GM21360 (cell line): ENCODE measurements around the gene RNASE11.
"Not testable (repeated sequence)": the region's sequence is repeated elsewhere in the genome, so short reads cannot be mapped to it uniquely, and the experiment has no call there.

Source experiments
- ATAC-seq: cut with Tn5 transposase; IDR thresholded peaks from one replicate; pipeline ENCODE4 v1.9.1; 2021; ENCODE audit warnings: mild to moderate bottlenecking, moderate library complexity; ENCODE audit not compliant: unreplicated experiment

Gene RNASE11

DNA sequence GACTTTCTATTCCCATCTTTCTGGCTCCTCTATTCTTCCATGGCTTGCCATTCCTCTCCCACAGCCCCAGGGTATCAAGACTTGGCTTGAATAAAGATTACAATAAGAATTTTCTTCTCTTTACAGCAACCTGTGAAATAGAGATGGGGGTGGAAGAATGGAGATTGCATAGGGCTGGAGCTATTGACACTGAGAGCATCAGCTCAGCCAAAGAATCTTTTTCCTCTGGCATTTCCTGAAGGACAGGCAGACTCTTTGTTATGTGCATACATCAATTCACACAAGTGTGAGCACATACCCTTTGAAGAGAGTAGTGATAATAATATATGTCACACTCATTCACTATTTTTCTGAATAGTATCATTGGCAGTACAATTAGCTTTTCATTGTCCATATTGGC lies 4.7 kb downstream of the RNASE11 start:
- ATAC-seq: no peak

DNA sequence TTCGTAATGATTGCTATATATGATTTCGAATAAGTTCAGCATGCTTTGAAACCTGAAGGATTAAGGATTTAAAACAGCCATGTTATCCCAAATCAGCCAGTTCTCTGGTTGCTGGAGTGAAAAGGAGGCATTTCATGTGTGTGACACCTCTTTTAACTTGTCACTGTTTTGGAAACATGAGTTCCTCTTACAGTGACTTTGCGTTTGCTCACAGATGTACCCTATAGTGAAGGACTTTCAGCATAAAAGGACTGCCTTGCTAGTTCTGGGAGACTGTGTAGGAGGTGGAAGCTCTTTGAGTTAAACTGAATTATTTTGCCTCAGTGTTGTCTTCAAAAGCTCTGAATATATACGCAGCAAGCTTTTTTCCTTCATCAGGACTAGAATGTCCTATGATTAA lies 7.6 kb downstream of the RNASE11 start:
- no peak for ATAC-seq

DNA sequence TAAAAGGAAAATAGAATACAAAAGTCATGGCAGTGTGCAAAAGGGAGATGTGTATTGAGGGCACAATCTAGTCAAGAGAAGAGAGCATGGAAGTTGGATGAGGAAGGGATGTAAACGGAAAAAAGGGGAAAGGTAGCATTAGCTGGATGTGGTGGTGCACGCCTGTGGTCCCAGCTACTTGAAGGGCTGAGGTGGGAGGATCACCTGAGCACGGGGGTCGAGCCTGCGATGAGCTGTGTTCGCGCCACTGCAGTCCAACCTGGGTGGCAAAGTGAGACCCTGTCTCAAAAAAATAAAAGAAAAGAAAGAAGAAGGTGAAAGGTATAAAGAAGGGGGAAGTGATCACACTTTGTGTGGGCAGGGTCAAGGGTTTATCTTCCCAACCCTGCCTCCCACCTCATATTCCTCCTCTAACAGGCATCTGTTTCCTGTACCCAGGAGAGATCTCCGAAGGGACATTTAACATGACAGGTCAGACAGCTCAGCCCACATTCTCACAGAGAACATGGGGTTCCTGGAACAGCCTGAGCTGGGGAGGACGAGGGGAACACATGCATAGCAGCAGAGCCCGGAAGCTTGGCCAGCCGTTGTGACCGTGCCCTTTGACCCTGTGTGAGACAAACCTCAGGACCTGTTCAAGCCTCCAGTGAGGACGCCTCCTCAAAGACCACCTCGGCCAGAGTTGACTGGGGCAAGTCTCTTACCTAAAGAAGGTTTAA lies 8.9 kb downstream of the RNASE11 start:
- ATAC-seq: no peak

DNA sequence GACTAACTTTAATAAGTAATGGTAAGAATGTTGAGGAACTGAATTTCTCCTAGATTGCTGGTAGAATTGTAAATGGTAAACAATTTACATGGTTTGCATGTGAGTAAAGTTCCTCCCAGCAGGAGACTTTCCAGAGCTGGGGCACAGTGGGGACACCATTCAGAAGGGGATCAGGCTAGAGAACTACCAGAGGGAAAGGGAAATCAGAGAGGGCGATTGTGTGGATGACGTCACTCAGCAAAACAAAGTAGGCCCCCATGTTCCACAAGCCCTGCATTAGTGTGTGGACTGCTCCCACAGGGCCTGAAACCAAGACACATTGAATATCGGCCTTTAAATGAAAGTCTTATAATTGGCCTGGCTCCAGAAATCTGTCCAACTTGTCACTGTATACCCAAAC lies 9.5 kb downstream of the RNASE11 start:
- ATAC-seq: no peak

DNA sequence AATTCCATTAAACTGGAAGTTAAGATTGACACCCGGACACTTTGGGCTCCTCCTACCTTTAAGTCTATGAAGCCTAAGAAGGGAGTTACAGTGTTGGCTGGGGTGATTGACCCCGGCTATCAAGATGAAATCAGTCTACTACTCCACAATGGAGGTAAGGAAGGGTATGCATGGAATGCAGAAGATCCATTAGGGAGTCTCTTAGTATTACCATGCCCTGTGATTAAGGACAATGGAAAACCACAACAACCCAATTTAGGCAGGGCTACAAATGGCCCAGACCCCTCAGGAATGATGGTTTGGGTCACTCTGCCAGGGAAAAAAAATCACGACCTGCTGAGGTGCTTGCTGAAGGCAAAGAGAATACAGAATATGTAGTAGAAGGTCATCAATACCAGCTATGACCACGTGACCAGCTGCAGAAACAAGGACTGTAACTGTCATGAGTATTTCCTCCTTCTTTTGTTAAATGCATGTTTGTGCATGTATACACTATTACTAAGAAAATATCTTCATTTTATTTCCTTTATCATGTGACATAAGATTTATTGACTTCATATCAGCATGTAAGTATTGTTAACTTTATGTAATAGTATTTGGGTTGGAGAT lies 15.3 kb downstream of the RNASE11 start:
- not testable (repeated sequence) for ATAC-seq

DNA sequence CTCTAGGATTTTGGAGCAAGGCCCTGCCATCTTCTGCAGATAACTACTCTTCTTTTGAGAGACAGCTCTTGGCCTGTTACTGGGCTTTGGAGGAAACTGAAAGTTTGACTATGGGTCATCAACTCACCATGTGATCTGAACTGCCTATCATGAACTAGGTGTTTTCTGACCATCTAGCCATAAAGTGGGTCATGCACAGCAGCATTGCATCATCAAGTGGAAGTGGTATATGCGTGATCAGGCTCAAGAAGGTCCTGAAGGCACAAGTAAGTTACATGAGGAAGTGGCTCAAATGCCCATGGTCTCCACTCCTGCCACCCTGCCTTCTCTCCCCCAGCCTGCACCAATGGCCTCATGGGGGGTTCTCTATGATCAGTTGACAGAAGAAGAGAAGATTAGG lies 17.1 kb downstream of the RNASE11 start:
- not testable (repeated sequence) for ATAC-seq

DNA sequence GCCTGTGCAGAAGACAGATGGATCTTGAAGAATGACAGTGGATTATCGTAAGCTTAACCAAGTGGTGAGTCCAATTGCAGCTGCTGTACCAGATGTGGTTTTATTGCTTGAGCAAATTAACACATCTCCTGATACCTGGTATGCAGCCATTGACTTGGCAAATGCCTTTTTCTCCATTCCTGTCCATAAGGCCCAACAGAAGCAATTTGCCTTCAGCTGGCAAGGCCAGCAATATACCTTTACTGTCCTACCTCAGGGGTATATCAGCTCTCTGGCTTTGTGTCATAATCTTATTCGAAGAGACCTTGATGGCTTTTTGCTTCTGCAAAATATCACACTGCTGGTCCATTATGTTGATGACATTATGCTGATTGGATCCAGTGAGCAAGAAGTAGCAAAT lies 17.9 kb downstream of the RNASE11 start:
- not testable (repeated sequence) for ATAC-seq

DNA sequence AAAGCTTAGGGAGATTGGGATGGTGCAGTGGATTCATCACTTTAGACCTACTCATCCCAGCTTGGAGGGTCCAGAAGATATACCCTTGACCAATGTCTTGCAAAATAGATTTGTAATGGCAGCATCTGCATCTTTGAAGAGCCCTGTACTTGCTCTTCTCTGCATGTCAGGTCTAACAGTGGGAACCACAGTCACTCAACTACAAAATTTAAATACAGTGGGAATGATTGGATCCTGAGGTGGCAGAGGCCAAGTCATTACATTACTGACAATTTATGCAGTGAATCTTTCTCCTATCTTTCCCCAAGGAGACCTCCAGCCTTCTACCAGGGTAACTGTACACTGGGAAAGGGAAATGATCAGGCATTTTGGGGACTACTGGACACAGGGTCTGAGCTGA lies 18.7 kb downstream of the RNASE11 start:
- no peak for ATAC-seq

DNA sequence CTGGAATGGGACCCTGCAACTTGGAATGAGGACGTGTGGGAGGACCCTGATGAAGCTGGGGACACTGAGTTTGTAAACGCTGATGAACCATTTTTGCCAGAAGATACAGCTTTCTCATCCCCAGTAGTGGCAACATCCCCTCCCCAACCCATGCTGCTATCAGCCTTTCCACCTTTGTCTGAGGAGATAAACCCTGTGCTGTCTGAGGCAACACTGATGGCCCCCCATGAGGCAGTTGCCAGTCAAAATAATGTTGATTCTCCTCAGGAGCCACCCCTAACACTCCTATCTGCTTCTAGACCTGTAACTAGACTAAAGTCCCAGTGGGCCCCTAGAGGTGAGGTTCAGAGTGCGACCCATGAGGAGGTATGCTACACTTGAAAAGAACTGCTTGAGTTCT lies 19.4 kb downstream of the RNASE11 start:
- no peak for ATAC-seq

DNA sequence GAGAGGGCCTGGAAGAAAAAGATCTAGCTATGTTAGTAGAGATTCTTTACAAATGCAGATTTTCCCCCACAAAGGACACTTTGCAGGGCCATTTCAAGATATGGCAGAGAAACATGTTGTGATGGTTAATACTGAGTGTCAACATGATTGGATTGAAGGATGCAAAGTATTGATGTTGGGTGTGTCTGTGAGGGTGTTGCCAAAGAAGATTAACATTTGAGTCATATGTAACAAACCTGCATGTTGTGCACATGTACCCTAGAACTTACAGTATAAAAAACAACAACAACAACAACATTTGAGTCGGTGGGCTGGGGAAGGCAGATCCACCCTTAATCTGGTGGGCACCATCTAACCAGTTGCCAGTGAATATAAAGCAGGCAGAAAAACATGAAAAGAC lies 20.6 kb downstream of the RNASE11 start:
- not testable (repeated sequence) for ATAC-seq

DNA sequence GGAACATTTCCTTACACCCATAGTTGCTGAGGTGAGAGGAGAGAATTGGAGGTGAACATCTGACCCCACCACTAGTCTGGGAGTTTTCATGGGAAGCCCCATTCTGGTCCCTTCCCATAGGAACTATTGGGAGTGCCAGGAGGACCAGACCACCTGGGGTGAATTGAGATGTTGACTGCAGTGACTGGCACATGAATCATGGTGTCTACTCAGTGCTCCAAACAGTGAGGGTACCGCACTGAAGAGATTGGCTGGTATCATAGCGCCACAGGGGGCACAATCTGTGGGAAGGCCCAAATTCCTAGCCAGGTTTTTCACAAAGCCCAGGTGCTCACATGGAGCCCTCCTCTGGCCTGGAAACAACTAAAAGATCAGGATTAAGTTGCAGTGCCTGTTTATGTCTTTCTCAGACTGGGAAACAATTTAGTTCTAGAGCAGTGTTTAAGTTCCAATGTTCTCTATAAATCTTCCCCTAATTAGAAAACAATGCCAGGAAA lies 23.3 kb downstream of the RNASE11 start:
- no peak for ATAC-seq

DNA sequence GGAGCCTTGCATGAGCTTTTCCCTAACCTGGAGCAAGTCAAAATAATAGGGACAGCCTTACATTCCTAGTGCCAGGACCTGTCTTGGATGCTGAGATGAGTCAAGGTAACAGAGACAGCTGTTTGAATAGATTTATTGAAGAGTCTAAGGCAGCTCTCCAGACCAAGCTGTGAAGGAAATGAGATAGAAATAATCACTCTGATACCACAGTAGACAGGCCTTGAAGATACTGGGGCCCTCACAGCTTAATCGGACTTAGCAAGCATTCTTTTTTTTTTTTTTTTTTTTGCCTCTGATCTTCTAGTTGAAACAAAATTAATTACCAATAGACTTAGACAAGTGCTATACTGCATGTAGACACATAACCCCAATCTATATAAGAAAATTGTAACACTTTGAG lies 23.8 kb downstream of the RNASE11 start:
- ATAC-seq: no peak

DNA sequence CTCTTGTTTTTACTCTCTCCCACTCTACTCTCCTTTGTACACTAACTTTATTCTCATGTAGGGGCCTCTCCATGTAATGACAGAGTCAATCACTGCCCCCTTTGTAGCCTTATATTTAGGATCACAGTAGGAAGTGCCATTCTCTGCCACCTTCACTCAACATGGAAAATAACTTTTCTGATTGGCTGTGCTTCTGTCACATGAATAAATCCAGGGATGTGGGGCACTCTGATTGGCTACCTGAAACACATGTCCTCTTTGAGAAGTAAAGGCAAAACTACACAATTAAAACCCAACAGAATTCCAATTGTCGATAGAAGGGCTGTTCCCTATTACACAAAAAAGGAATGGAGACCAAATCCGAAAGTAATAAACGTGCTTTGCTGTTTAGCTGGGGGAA lies 26.8 kb downstream of the RNASE11 start, which contains the start of gene RNASE9:
TSS of gene RNASE9 (minus strand) at position 87 of the 400 bp plus-strand sequence.
- ATAC-seq: no peak

DNA sequence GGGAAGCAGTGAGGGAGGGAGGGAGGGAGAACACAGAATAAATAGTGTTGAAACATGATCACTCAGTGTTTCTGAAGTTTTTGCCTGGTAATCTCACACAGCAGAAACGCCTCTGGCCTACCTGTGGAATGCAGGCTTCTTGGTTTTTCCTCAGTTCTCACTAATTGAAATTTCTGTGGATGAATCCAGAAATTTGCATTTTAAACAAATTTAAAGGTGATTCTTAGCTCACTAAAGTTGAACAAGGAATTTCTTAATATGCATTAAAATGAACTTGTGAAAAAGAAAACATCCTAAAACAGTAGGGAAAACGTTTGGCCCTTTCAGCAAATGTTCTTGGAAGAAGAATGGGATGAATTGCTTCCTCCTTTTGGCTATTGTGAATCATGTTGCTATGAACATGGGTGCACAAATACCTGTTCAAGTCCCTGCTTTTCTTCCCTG lies 28.3 kb downstream of the RNASE11 start:
- no peak for ATAC-seq

DNA sequence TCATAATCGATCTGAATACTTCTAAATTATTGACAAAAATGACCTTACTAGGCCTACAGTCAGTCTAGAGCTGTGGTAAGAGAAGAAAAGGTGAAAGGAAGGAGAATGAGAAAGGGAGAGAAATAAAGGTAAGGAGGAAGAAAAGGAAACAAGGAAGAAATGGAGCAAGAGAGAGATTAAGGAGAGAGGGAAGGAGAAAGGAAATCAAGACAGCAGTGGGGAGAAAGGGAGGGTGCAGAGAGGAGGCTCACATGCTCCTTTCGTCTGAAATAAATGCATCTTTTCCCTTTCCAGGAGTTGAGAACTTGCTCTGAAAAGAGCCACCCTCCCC lies 30.6 kb downstream of the RNASE11 start:
- ATAC-seq: no peak

DNA sequence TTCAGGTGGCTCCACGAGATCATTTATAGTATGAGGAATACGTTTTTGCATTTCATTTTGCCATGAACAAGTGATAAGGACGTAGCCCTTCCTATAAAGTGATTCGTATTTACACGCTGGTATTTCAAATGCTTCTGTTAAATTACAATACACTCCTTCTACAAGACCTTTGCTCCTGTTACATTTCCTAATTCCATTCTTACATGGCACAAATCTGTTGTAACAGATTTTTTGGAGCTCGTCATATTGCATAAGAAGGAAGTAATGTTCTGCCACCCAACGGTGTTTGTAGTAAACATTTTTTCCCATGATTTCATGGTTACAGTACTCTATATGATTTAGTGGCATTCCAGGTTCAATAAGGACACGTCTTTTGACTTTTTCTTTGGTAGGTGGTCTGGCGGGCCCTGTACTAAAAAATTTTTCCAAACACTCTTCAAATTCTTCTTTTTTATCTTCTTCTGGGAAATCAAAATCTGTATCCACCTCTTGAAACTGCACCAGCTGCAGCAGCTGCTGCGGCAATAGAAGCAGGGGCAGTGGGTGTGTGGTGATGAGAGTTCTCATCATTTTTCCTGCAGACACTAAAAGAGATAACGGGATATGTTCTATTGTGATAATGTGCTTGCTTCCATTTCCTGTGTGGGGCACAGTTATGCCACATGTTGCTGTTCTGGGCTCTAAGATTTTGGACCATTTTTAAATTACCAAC lies 31.1 kb downstream of the RNASE11 start:
- no peak for ATAC-seq

DNA sequence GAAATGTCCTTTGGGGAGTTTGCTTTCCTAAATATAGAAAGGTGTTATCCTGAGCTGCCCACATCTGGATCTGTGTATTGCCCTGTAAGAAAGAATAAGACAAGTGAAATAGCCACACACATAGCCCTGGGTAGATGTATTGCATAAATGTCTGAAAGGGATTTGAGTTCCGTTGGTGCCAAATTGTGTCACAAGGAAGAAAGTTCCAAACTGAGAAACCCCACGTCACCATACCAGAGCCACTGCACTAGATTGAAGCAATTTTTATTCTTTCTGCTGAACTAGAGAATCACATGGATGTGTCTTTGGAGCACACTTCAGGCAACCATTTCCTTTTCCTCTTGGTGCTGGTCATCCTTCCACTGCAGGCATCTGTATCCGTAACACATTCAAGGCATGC lies 32.0 kb downstream of the RNASE11 start:
- no peak for ATAC-seq

DNA sequence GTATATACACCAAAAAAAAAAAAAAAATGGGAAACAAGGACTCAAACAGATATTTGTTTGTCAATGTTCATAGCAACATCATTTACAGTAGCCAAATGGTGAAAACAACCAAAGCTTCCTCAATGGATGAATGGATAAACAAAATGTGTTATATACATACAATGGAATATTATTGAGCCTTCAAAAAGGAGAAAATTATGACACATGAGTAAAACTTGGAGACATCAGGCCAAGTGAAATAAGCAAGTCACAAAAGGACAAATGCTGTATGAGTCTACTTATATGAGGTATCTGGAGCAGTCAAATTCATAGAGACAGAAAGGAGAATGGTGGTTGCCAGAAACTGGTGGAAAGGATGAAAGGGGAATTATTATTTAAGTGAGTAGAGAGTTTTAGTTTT lies 34.8 kb downstream of the RNASE11 start:
- no peak for ATAC-seq

DNA sequence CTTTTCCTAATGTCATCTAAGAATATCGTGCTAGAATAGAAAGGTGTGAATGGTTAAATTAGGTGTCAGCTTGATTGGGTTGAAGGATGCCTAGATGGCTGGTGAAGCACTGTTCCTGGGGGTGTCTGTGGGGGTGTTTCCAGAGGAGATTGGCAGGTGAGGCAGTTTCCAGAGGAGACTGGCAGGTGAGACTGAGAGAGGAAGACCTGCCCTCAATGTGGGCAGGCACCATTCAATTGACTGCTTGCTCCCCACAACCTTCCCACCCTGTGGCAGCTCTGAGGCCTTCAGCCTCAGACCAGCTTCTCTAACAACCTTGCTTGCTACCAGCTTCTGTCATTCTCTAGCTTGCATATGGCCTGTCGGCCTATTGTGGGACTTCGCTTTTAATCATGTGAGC lies 36.2 kb downstream of the RNASE11 start:
- ATAC-seq: no peak

DNA sequence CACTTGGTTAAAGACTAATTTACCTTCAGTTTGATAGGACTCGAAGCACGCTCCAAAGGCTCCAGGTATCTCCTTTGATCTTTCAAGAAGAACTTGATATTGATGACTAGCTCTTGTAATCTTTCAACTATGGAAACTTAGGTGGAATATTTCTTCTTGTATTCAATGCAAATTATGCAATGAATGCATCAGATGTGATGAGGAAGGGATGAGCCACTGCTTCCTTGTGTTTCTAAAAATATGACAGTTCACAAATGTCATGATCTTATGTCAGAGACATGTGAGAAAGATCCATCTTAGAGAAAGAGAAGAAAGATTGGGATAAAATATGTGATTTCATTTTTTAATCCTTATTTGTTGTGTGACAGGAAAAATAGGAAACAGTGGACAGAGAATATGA lies 36.9 kb downstream of the RNASE11 start:
- ATAC-seq: no peak

DNA sequence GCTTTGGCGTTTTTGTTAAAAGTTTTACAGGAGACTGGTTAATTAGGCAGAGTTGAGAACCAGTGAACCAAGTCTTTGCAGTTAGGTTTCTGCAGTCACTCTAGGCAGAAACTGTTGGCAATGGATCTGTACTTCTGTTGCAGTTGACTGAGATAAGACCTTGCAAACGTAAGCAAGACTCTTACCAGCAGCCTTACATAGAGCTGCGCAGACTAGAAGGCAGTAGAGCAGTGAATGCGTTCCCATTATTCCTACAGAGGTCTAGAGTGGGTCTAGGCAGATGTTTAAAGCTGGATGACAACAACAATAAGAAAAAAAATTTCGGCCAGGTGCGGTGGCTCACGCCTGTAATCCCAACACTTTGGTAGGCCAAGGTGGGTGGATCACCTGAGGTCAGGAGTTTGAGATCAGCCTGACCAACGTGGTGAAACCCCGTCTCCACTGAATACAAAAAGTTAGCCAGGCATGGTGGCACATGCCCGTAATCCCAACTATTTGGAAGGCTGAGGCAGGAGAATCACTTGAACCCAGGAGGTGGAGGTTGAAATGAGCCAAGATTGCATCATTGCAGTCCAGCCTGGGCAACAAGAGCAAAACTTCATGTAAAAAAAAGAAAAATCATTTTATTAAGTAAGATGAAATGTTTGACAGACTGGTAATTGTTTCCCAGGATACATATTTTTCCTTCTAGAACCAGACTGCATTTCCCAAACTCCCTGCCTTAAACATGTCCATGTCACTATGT lies 39.2 kb downstream of the RNASE11 start:
- no peak for ATAC-seq
